Measurements from ENCODE around the gene GAST.

GRCh38 chr17:41760878-41761277, 48.7 kb downstream of the GAST start:
- TF ChIP-seq POLR2A (IDR thresholded peaks at IDR 0.05; ENCODE audit: low read depth) (no peak), CTCF (IDR thresholded peaks at IDR 0.05) (no peak)
